Measurements from ENCODE around the gene TNFSF4. TPM values are rescaled to one million over a fixed set of nuclear protein-coding genes. Genes with fewer than 3 reads are reported as not detected.

TNFSF4 gene
- total and polyA plus RNA-seq, 2 of the 13 experiments (the other 11 are each of a cell fraction or from before 2014, with no cell fraction given), result 2.4 to 7.9 TPM

- no peak for TF ChIP-seq GLMP (CRISPR knock-in tag; IDR thresholded peaks at IDR 0.05; ENCODE audit: borderline replicate concordance)
- TF ChIP-seq FOXA1 (IDR thresholded peaks at IDR 0.05), result no peak
- TF ChIP-seq FOXA1 (CRISPR knock-in tag; IDR thresholded peaks at IDR 0.05), result peak; percentile 28; the same call in 1 of the 2 replicates
- TF ChIP-seq MAZ (IDR thresholded peaks at IDR 0.05; ENCODE audit: borderline replicate concordance, low read depth, low read length), result no peak
- no peak for TF ChIP-seq MAZ (CRISPR knock-in tag; IDR thresholded peaks at IDR 0.05; ENCODE audit: low read depth)
- 0 out of 2 replicates have a peak, but pooled peaks have one; percentile 19 for TF ChIP-seq YEATS2 (CRISPR knock-in tag; IDR thresholded peaks at IDR 0.05; ENCODE audit: borderline replicate concordance)
- TF ChIP-seq POGZ (CRISPR knock-in tag; IDR thresholded peaks at IDR 0.05), result peak; percentile 91
- peak; percentile 76; the same call in 1 of the 2 replicates for TF ChIP-seq IKZF5 (CRISPR knock-in tag; IDR thresholded peaks at IDR 0.05)
- TF ChIP-seq KDM4B (CRISPR knock-in tag; IDR thresholded peaks at IDR 0.05), result peak; percentile 35; the same call in 1 of the 2 replicates
- peak; percentile 67; the same call in 1 of the 2 replicates for TF ChIP-seq ZNF670 (CRISPR knock-in tag; IDR thresholded peaks at IDR 0.05; ENCODE audit: borderline replicate concordance)
- TF ChIP-seq SRSF4 (IDR thresholded peaks at IDR 0.05; ENCODE audit: low read depth, low read length, poor library complexity, severe bottlenecking), result no peak
- TF ChIP-seq RXRB (CRISPR knock-in tag; IDR thresholded peaks at IDR 0.05; ENCODE audit: borderline replicate concordance), result peak; percentile 91
- TF ChIP-seq POLR2AphosphoS5 (IDR thresholded peaks at IDR 0.05; ENCODE audit: low read depth, low read length), result peak; percentile 29; the same call in 1 of the 2 replicates
- TF ChIP-seq CREB3 (CRISPR knock-in tag; IDR thresholded peaks at IDR 0.05), result no peak
- 0 out of 2 replicates have a peak, but pooled peaks have one; percentile 56 for TF ChIP-seq ZNF280D (CRISPR knock-in tag; IDR thresholded peaks at IDR 0.05)
- TF ChIP-seq EP300 (IDR thresholded peaks at IDR 0.05; ENCODE audit: low read depth in 2 of 2, low read length in 2 of 2), result peak in 1 of 2 experiments; percentile 76; a peak in 2 of 4 replicates
- TF ChIP-seq EP300 (CRISPR knock-in tag; IDR thresholded peaks at IDR 0.05; ENCODE audit: borderline replicate concordance), result peak; percentile 61
- TF ChIP-seq ZBTB7B (CRISPR knock-in tag; IDR thresholded peaks at IDR 0.05), result peak; percentile 71; the same call in 1 of the 2 replicates
Observed at GRCh38 chr1:173205146-173206051, 1.7 kb downstream of the TNFSF4 start (continued).

Measured in HepG2 (cell line).